Liver (tissue), 9 donors: ENCODE data around the gene CCDC40. TPM values are rescaled to one million over a fixed set of nuclear protein-coding genes. Genes with fewer than 3 reads are reported as not detected.

Experiments used
- DNase-seq: peaks from one replicate; pipeline ENCODE4 v3.0.0-alpha.2; 2017; ENCODE audit warnings: low spot score
- H3K27ac ChIP-seq, 2 donors: one replicate each; pipeline ENCODE4 v1.7.0; 2013; ENCODE audit warnings: inconsistent platforms in 2 of 2, low read length in 2 of 2, control low read depth in 1 of 2, low read depth in 1 of 2, mild to moderate bottlenecking in 1 of 2
- H3K27me3 ChIP-seq, 4 donors: one replicate each; pipeline versions ENCODE4 v1.6.1 to v1.7.0; 2013; ENCODE audit warnings: low read length in 3 of 4, inconsistent platforms in 1 of 4, mild to moderate bottlenecking in 1 of 4, moderate library complexity in 1 of 4; ENCODE audit not compliant: control insufficient read depth in 4 of 4, insufficient read depth in 4 of 4
- H3K36me3 ChIP-seq, 4 donors: one replicate each; pipeline versions ENCODE4 v1.6.1 to v1.7.0; 2013; ENCODE audit warnings: low read length in 3 of 4, mild to moderate bottlenecking in 3 of 4, low read depth in 1 of 4, moderate library complexity in 1 of 4; ENCODE audit not compliant: control insufficient read depth in 4 of 4, insufficient read depth in 3 of 4
- H3K4me1 ChIP-seq, 4 donors: one replicate each; pipeline versions ENCODE4 v1.6.1 to v1.7.0; 2013; ENCODE audit warnings: low read length in 3 of 4, mild to moderate bottlenecking in 3 of 4, moderate library complexity in 1 of 4; ENCODE audit not compliant: control insufficient read depth in 4 of 4, insufficient read depth in 4 of 4
- H3K4me3 ChIP-seq, 3 donors: one replicate each; pipeline versions ENCODE4 v1.6.1 to v1.7.0; 2013; ENCODE audit warnings: low read length in 3 of 3, control low read depth in 1 of 3, low read depth in 1 of 3, mild to moderate bottlenecking in 1 of 3
- H3K9ac ChIP-seq, 2 donors: one replicate each; pipeline ENCODE4 v1.7.0; 2013; ENCODE audit warnings: low read length in 2 of 2, mild to moderate bottlenecking in 2 of 2, moderate library complexity in 2 of 2, control low read depth in 1 of 2, low read depth in 1 of 2
- H3K9me3 ChIP-seq, 4 donors: one replicate each; pipeline versions ENCODE4 v1.6.1 to v1.7.0; 2013; ENCODE audit warnings: low read length in 3 of 4; ENCODE audit not compliant: control insufficient read depth in 4 of 4
- EGR1 ChIP-seq, 2 donors: IDR thresholded peaks; 2 replicates each; pipeline ENCODE4 v1.6.1; 2016 to 2018; ENCODE audit warnings: antibody characterized with exemption in 2 of 2, low read depth in 2 of 2
- FOXA1 ChIP-seq: IDR thresholded peaks from 2 replicates; pipeline ENCODE4 v1.6.1; 2016; ENCODE audit warnings: antibody characterized with exemption
- FOXA2 ChIP-seq: IDR thresholded peaks from 2 replicates; pipeline ENCODE4 v1.6.1; 2016; ENCODE audit warnings: antibody characterized with exemption
- GABPA ChIP-seq, 2 donors: IDR thresholded peaks in 1 of 2; conservative IDR thresholded peaks in 1 of 2; 2 replicates each; pipeline ENCODE4 v1.6.1; 2016; ENCODE audit warnings: antibody characterized with exemption in 2 of 2, mild to moderate bottlenecking in 1 of 2, moderate library complexity in 1 of 2
- HNF4A ChIP-seq, 2 donors: conservative IDR thresholded peaks; 2 replicates each; pipeline ENCODE4 v1.6.1; 2016; ENCODE audit warnings: antibody characterized with exemption in 2 of 2, mild to moderate bottlenecking in 2 of 2
- HNF4G ChIP-seq: IDR thresholded peaks from 2 replicates; pipeline ENCODE4 v1.6.1; 2016; ENCODE audit warnings: antibody characterized with exemption
- JUND ChIP-seq, 2 donors: IDR thresholded peaks; 2 replicates each; pipeline ENCODE4 v1.6.1; 2016; ENCODE audit warnings: antibody characterized with exemption in 2 of 2
- NR2F2 ChIP-seq: IDR thresholded peaks from 2 replicates; pipeline ENCODE4 v1.6.1; 2016; ENCODE audit warnings: antibody characterized with exemption
- RAD21 ChIP-seq, 2 donors: IDR thresholded peaks; 2 replicates each; pipeline ENCODE4 v1.6.1; 2016; ENCODE audit warnings: antibody characterized with exemption in 2 of 2, mild to moderate bottlenecking in 2 of 2
- RXRA ChIP-seq, 2 donors: IDR thresholded peaks; 2 replicates each; pipeline ENCODE4 v1.6.1; 2017 to 2018; ENCODE audit warnings: antibody characterized with exemption in 2 of 2, mild to moderate bottlenecking in 1 of 2
- SP1 ChIP-seq: IDR thresholded peaks from 2 replicates; pipeline ENCODE4 v1.6.1; 2018; ENCODE audit warnings: antibody characterized with exemption, mild to moderate bottlenecking
- TAF1 ChIP-seq: conservative IDR thresholded peaks from 2 replicates; pipeline ENCODE4 v1.6.1; 2016; ENCODE audit warnings: antibody characterized with exemption, mild to moderate bottlenecking
- YY1 ChIP-seq: IDR thresholded peaks from 2 replicates; pipeline ENCODE4 v1.6.1; 2016; ENCODE audit warnings: antibody characterized with exemption, mild to moderate bottlenecking
- WGBS: extraction: QIAGEN DNeasy Blood & Tissue Kit; methylation state at CpG from one replicate; pipeline ENCODE4 v1.1.7; 2013; 5-methylcytosine and 5-hydroxymethylcytosine counted together
- polyA plus RNA-seq, 2 donors: library from polyadenylated mRNA; stranded (reverse) in 1 of 2; unstranded in 1 of 2; fragments of 200-250 nt in 1 of 2; fragments of >200 nt in 1 of 2; fragmentation: Nextera tagmentation in 1 of 2; extraction: Ambion mirVana in 1 of 2; gene quantifications; one replicate each; pipeline versions ENCODE4 v1.2.1 to v1.2.3, GENCODE V29; 2013 to 2015
- total RNA-seq, 2 donors: library from RNA; depleted of rRNA; stranded (reverse); fragments of >200 nt; gene quantifications; one replicate each; pipeline ENCODE4 v1.2.3, GENCODE V29; 2014
- TF ChIP-seq, protein P1 (sequence below): IDR thresholded peaks from 2 replicates; pipeline ENCODE4 v1.6.1; 2016; ENCODE audit warnings: antibody characterized with exemption
- TF ChIP-seq, protein P2 (sequence below): IDR thresholded peaks from 2 replicates; pipeline ENCODE4 v1.6.1; 2016; ENCODE audit warnings: antibody characterized with exemption
- TF ChIP-seq, protein P3 (sequence below): fragments of 150-350 bp; IDR thresholded peaks from 2 replicates; pipeline ENCODE4 v1.5.1; 2017; ENCODE audit warnings: improper control_type of control experiment, low read depth, low read length; ENCODE audit not compliant: missing input control
- TF ChIP-seq, protein P4 (sequence below): IDR thresholded peaks from 2 replicates; pipeline ENCODE4 v1.6.1; 2016; ENCODE audit warnings: antibody characterized with exemption, mild to moderate bottlenecking
- donor health status: healthy.
- donor health status: healthy.
- donor health status: healthy.
- donor health status: healthy.
- donor health status: healthy.

CCDC40 gene
- total and polyA plus RNA-seq, 4 donors, result 0.60 to 3.0 (median 1.4) TPM

DNA sequence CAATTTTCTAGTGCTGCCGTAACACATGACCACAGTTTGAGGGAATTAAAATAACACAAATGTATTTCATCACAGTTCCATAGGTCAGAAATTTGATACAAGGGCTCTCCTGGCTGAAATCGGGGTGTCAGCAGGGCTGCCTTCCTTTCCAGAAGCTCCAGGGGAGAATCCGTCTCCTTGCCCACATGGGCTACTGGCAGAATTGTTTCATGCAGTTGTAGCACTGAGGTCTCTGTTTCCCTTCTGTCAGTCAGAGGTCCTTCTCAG lies 89.9 kb downstream of the CCDC40 start:
- no peak overlapping the region for H3K4me3 ChIP-seq
- DNase-seq, result no peak
- no peak overlapping the region for H3K27ac ChIP-seq
- 80% methylated on average over 3 of the region's 3 CpGs for WGBS
- no peak overlapping the region for H3K9ac ChIP-seq
- no peaks in the 10 kb centered on the region for H3K9me3 ChIP-seq
- TF ChIP-seq YY1, result no peak
- no peak for TF ChIP-seq HNF4G
- TF ChIP-seq EGR1 (IDR thresholded peaks at IDR 0.05; ENCODE audit: low read depth in 2 of 2), result no peak
- TF ChIP-seq FOXA1, result no peak
- TF ChIP-seq NR2F2, result no peak
- no peak for TF ChIP-seq FOXA2
- TF ChIP-seq GABPA (IDR thresholded peaks at IDR 0.05 in 1 of 2, conservative IDR thresholded peaks at IDR 0.05 in 1 of 2), result no peak
- no peak for TF ChIP-seq RAD21 (IDR thresholded peaks at IDR 0.05)
- TF ChIP-seq, protein P1, sequence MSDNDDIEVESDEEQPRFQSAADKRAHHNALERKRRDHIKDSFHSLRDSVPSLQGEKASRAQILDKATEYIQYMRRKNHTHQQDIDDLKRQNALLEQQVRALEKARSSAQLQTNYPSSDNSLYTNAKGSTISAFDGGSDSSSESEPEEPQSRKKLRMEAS, result no peak
- no peak for TF ChIP-seq JUND (IDR thresholded peaks at IDR 0.05)
- TF ChIP-seq, protein P2, sequence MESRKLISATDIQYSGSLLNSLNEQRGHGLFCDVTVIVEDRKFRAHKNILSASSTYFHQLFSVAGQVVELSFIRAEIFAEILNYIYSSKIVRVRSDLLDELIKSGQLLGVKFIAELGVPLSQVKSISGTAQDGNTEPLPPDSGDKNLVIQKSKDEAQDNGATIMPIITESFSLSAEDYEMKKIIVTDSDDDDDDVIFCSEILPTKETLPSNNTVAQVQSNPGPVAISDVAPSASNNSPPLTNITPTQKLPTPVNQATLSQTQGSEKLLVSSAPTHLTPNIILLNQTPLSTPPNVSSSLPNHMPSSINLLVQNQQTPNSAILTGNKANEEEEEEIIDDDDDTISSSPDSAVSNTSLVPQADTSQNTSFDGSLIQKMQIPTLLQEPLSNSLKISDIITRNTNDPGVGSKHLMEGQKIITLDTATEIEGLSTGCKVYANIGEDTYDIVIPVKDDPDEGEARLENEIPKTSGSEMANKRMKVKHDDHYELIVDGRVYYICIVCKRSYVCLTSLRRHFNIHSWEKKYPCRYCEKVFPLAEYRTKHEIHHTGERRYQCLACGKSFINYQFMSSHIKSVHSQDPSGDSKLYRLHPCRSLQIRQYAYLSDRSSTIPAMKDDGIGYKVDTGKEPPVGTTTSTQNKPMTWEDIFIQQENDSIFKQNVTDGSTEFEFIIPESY, result no peak
- TF ChIP-seq TAF1, result no peak
- no peak for TF ChIP-seq RXRA (IDR thresholded peaks at IDR 0.05)
- TF ChIP-seq, protein P3, sequence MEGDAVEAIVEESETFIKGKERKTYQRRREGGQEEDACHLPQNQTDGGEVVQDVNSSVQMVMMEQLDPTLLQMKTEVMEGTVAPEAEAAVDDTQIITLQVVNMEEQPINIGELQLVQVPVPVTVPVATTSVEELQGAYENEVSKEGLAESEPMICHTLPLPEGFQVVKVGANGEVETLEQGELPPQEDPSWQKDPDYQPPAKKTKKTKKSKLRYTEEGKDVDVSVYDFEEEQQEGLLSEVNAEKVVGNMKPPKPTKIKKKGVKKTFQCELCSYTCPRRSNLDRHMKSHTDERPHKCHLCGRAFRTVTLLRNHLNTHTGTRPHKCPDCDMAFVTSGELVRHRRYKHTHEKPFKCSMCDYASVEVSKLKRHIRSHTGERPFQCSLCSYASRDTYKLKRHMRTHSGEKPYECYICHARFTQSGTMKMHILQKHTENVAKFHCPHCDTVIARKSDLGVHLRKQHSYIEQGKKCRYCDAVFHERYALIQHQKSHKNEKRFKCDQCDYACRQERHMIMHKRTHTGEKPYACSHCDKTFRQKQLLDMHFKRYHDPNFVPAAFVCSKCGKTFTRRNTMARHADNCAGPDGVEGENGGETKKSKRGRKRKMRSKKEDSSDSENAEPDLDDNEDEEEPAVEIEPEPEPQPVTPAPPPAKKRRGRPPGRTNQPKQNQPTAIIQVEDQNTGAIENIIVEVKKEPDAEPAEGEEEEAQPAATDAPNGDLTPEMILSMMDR, result no peak
- TF ChIP-seq HNF4A (conservative IDR thresholded peaks at IDR 0.05), result no peak
- peaks cover 0 to 12% (median 10%) of the 10 kb centered on the region in 4 donors for H3K4me1 ChIP-seq
- H3K27me3 ChIP-seq, result no peaks in the 10 kb centered on the region
- H3K36me3 ChIP-seq, result no peaks in the 10 kb centered on the region

DNA sequence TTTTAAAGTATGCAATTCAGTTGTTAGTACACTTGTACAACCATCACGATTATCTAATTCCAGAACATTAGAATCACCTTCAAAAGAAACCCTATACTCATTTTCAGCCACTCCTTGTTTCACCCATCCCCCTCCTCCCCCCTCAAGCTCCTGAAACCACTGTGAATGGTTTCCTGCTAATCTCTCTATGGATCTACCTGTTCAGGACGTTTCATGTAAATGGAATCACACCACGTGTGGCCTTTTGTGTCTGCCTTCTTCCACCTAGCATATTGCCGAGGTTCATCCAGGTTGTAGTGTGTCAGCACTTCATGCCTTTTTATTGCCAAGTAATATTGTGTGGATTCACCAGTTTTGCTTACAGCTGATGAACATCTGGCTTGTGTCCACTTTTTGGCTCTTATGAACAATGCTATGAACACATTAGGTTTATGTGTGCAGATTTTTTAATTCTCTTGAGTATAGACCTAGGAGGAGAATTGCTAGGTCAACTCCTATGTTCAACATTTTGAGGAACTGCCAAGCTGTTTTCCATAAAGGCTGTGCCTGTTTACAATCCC lies 92.6 kb downstream of the CCDC40 start:
- Histone ChIP-seq H3K27me3 (no peaks in the 10 kb centered on the region), H3K4me1 (peaks cover 0 to 17% (median 15%) of the 10 kb centered on the region in 4 donors), H3K4me3 (no peak overlapping the region), H3K9me3 (no peaks in the 10 kb centered on the region), H3K9ac (no peak overlapping the region), H3K27ac (no peak overlapping the region), H3K36me3 (peaks cover 0 to 11% (median 8%) of the 10 kb centered on the region in 4 donors)
- no peak for DNase-seq
- no peak for TF ChIP-seq EGR1 (IDR thresholded peaks at IDR 0.05; ENCODE audit: low read depth in 2 of 2)
- TF ChIP-seq FOXA2, result no peak
- no peak for TF ChIP-seq NR2F2
- TF ChIP-seq SP1, result no peak
- TF ChIP-seq, protein P2, result no peak
- TF ChIP-seq GABPA (IDR thresholded peaks at IDR 0.05 in 1 of 2, conservative IDR thresholded peaks at IDR 0.05 in 1 of 2), result no peak
- TF ChIP-seq, protein P3, result no peak
- no peak for TF ChIP-seq RAD21 (IDR thresholded peaks at IDR 0.05)
- no peak for TF ChIP-seq HNF4A (conservative IDR thresholded peaks at IDR 0.05)
- TF ChIP-seq FOXA1, result no peak
- TF ChIP-seq, protein P4, sequence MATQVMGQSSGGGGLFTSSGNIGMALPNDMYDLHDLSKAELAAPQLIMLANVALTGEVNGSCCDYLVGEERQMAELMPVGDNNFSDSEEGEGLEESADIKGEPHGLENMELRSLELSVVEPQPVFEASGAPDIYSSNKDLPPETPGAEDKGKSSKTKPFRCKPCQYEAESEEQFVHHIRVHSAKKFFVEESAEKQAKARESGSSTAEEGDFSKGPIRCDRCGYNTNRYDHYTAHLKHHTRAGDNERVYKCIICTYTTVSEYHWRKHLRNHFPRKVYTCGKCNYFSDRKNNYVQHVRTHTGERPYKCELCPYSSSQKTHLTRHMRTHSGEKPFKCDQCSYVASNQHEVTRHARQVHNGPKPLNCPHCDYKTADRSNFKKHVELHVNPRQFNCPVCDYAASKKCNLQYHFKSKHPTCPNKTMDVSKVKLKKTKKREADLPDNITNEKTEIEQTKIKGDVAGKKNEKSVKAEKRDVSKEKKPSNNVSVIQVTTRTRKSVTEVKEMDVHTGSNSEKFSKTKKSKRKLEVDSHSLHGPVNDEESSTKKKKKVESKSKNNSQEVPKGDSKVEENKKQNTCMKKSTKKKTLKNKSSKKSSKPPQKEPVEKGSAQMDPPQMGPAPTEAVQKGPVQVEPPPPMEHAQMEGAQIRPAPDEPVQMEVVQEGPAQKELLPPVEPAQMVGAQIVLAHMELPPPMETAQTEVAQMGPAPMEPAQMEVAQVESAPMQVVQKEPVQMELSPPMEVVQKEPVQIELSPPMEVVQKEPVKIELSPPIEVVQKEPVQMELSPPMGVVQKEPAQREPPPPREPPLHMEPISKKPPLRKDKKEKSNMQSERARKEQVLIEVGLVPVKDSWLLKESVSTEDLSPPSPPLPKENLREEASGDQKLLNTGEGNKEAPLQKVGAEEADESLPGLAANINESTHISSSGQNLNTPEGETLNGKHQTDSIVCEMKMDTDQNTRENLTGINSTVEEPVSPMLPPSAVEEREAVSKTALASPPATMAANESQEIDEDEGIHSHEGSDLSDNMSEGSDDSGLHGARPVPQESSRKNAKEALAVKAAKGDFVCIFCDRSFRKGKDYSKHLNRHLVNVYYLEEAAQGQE, result no peak
- TF ChIP-seq HNF4G, result no peak
- TF ChIP-seq, protein P1, result no peak
- 50% methylated on average over 4 of the region's 4 CpGs for WGBS
